ENCODE measurements around the gene FAM110D. TPM values are rescaled to one million over a fixed set of nuclear protein-coding genes. Genes with fewer than 3 reads are reported as not detected.

The FAM110D gene
- total and polyA plus RNA-seq, 11 donors = 2.2 to 6.5 (median 3.2) TPM

DNA sequence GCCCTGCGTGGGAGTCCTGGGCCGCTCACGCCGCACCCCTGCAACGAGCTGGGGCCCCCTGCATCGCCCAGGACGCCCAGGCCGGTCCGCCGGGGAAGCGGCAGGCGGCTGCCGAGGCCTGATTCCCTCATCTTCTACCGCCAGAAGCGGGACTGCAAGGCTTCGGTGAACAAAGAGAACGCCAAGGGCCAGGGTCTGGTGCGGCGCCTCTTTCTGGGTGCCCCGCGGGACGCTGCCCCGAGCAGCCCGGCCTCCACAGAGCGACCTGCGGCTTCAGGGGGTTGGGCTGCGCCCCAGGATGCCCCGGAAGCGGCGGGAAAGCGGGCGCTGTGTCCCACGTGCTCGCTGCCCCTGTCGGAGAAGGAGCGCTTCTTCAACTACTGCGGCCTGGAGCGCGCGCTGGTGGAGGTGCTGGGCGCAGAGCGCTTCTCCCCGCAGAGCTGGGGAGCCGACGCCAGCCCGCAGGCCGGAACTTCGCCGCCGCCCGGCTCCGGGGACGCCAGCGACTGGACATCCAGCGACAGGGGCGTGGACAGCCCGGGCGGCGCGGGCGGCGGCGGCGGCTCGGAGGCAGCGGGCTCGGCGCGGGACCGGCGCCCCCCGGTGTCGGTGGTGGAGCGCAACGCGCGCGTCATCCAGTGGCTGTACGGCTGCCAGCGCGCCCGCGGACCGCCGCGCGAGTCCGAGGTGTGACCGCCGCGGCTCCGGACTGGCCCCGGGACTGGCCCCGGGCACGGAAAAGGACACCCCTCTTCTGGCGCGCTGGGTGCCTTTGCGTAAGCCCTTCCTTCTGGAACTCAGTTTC lies 2.7 kb downstream of the FAM110D start:
- Histone ChIP-seq H3K27me3 (peaks cover 0 to 38% (median 0%) of the 10 kb centered on the region in 9 donors), H3K4me1 (peaks cover 6 to 77% (median 44%) of the 10 kb centered on the region in 12 donors), H3K27ac (peak overlapping the region in 11 of 12 donors; percentile 82 to 99 (median 92)), H3K36me3 (no peaks in the 10 kb centered on the region), H3K4me3 (peak overlapping the region; percentile 34 to 73 (median 60)), H3K9me3 (no peaks in the 10 kb centered on the region)
- intact Hi-C loops (cut with DNase I) = loop anchor here in 9 of 10 donors (2.0 to 10.0 kb wide), 7 partner anchors 49 to 257 kb away; partner anchors contain the start of genes PDIK1L (in 3 of the 9), CEP85 (in 1 of the 9) and STMN1 (in 1 of the 9)
- peak; percentile 77 to 87 (median 77) for DNase-seq
- 1 to 2% (median 1%) methylated on average over 22 to 98 of the region's 98 CpGs for WGBS, 4 donors
- TF ChIP-seq POLR2A (IDR thresholded peaks at IDR 0.05) = peak in 1 of 2 donors; percentile 64
- TF ChIP-seq, protein P1, sequence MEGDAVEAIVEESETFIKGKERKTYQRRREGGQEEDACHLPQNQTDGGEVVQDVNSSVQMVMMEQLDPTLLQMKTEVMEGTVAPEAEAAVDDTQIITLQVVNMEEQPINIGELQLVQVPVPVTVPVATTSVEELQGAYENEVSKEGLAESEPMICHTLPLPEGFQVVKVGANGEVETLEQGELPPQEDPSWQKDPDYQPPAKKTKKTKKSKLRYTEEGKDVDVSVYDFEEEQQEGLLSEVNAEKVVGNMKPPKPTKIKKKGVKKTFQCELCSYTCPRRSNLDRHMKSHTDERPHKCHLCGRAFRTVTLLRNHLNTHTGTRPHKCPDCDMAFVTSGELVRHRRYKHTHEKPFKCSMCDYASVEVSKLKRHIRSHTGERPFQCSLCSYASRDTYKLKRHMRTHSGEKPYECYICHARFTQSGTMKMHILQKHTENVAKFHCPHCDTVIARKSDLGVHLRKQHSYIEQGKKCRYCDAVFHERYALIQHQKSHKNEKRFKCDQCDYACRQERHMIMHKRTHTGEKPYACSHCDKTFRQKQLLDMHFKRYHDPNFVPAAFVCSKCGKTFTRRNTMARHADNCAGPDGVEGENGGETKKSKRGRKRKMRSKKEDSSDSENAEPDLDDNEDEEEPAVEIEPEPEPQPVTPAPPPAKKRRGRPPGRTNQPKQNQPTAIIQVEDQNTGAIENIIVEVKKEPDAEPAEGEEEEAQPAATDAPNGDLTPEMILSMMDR (IDR thresholded peaks at IDR 0.05) = peak in 6 of 12 donors; percentile 35 to 50 (median 44)
- peak in 3 of 4 donors; percentile 25 to 69 (median 61) for ATAC-seq

DNA sequence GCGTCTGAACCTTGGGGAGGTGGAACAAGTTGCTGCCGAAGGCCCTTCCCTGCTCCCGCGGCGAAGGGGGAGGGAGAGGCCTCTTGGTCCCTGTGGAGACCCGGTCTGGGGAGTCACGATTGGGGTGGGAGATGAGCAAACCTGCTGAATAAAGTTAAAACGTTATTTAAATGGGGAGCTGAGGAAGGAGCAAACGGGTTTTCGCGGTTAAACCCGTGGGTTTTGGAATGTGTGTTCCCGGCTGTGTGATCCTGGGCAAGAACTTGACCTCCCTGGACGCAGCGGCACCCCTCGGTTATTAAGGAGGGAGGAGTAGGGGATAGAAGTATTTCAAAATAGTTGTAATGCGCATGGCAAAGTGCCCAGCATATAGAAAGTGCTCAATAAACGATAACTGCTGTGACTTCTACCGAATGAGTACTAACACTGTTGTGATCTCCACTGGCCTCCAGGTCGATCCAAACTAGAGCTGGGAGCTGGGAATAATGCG lies 3.4 kb downstream of the FAM110D start:
- no peak for DNase-seq
- Histone ChIP-seq H3K36me3 (no peaks in the 10 kb centered on the region), H3K27ac (peak overlapping the region in 11 of 12 donors; percentile 82 to 99 (median 92)), H3K27me3 (peaks cover 0 to 33% (median 0%) of the 10 kb centered on the region in 9 donors), H3K4me3 (peak overlapping the region; percentile 34 to 73 (median 60)), H3K4me1 (peaks cover 6 to 70% (median 39%) of the 10 kb centered on the region in 12 donors), H3K9me3 (no peaks in the 10 kb centered on the region)
- ATAC-seq = no peak
- TF ChIP-seq POLR2A (IDR thresholded peaks at IDR 0.05) = no peak
- TF ChIP-seq, protein P1 (IDR thresholded peaks at IDR 0.05) = no peak
- intact Hi-C loops (cut with DNase I) = loop anchor here in 9 of 10 donors (2.0 to 10.0 kb wide), 7 partner anchors 50 to 257 kb away; partner anchors contain the start of genes PDIK1L (in 3 of the 9), CEP85 (in 1 of the 9) and STMN1 (in 1 of the 9)
- WGBS, 4 donors = 41 to 53% (median 47%) methylated on average over 21 of the region's 21 CpGs

DNA sequence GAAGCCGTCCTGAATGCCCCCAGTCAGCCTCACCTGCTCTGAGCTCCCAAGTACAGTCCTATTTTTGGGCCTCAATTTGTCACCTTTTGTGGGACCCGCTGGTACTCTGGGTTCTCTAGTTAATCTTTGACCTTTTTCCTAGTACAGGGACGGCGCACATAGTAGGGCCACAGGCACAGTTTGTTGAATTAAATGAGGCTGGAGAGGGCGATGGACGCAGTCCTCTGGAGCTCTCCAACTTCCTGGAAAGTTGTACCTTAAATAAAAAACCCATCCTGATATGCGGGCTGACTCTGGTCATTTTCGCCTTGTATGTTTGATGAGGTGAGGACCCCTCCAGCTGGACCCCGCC lies 4.8 kb downstream of the FAM110D start:
- H3K36me3 ChIP-seq = no peaks in the 10 kb centered on the region
- 70 to 86% (median 81%) methylated on average over 9 of the region's 9 CpGs for WGBS, 4 donors
- TF ChIP-seq POLR2A (IDR thresholded peaks at IDR 0.05) = no peak
- TF ChIP-seq, protein P1 (IDR thresholded peaks at IDR 0.05) = no peak
- ATAC-seq (no peak), DNase-seq (no peak)
- H3K27me3 ChIP-seq = peaks cover 0 to 30% (median 0%) of the 10 kb centered on the region in 9 donors
- peak overlapping the region in 6 of 12 donors; percentile 9 to 74 (median 55) for H3K27ac ChIP-seq
- peaks cover 0 to 56% (median 27%) of the 10 kb centered on the region in 12 donors for H3K4me1 ChIP-seq
- H3K4me3 ChIP-seq = peak overlapping the region in 11 of 12 donors; percentile 27 to 61 (median 49)
- H3K9me3 ChIP-seq = no peaks in the 10 kb centered on the region
- intact Hi-C loops (cut with DNase I) = loop anchor here in 9 of 10 donors (1.0 to 10.0 kb wide), 9 partner anchors 51 to 259 kb away; partner anchors contain the start of genes PDIK1L (in 4 of the 9), CEP85 (in 2 of the 9) and STMN1 (in 1 of the 9)
